HG03175 (cell line): ENCODE results near the gene IMPA2.
"Not testable (repeated sequence)": the region's sequence is repeated elsewhere in the genome, so short reads cannot be mapped to it uniquely, and the experiment has no call there.

Source experiments
- ATAC-seq: cut with Tn5 transposase; IDR thresholded peaks from one replicate; pipeline ENCODE4 v1.9.1; 2021; ENCODE audit warnings: mild to moderate bottlenecking, moderate library complexity; ENCODE audit not compliant: unreplicated experiment

The IMPA2 gene

GRCh38 chr18:11960743-11961380 is 20.4 kb upstream of the IMPA2 start:
- no peak for ATAC-seq

- no peak for ATAC-seq
These were observed 18.7 kb upstream of the IMPA2 start for GRCh38 chr18:11962597-11962996.

- ATAC-seq, result no peak
These were observed 17.3 kb upstream of the IMPA2 start for GRCh38 chr18:11963991-11964484.

GRCh38 chr18:11969904-11970835 is 11.1 kb upstream of the IMPA2 start:
- ATAC-seq, result no peak

- not testable (repeated sequence) for ATAC-seq
These were observed 10.5 kb upstream of the IMPA2 start for GRCh38 chr18:11970836-11971226.

GRCh38 chr18:11972371-11973174 is 8.7 kb upstream of the IMPA2 start:
- no peak for ATAC-seq

GRCh38 chr18:11974741-11975325 is 6.5 kb upstream of the IMPA2 start:
- ATAC-seq, result no peak

GRCh38 chr18:11975723-11976122 is 5.6 kb upstream of the IMPA2 start:
- no peak for ATAC-seq

GRCh38 chr18:11976315-11977152 is 4.8 kb upstream of the IMPA2 start:
- ATAC-seq, result no peak

- ATAC-seq, result no peak
These were observed 4.2 kb upstream of the IMPA2 start for GRCh38 chr18:11977153-11977466.

- ATAC-seq, result no peak
These were observed 2.4 kb upstream of the IMPA2 start for GRCh38 chr18:11978956-11979355.

- no peak for ATAC-seq
These were observed 1.2 kb upstream of the IMPA2 start for GRCh38 chr18:11980163-11980493.

- ATAC-seq, result peak; percentile 91
These were observed 664 bp upstream of the IMPA2 start for GRCh38 chr18:11980494-11981191.

GRCh38 chr18:11981543-11982366 is 448 bp downstream of the IMPA2 start:
- peak; percentile 20 for ATAC-seq

GRCh38 chr18:11982981-11983380 is 1.7 kb downstream of the IMPA2 start:
- no peak for ATAC-seq

- ATAC-seq, result no peak
These were observed 2.3 kb downstream of the IMPA2 start for GRCh38 chr18:11983592-11983991.

GRCh38 chr18:11984091-11984490 is 2.8 kb downstream of the IMPA2 start:
- no peak for ATAC-seq

GRCh38 chr18:11985586-11985985 is 4.3 kb downstream of the IMPA2 start:
- no peak for ATAC-seq

- no peak for ATAC-seq
These were observed 4.8 kb downstream of the IMPA2 start for GRCh38 chr18:11986061-11986460.
